ENCODE results near the gene PDGFRB. TPM values are rescaled to one million over a fixed set of nuclear protein-coding genes. Genes with fewer than 3 reads are reported as not detected.

The PDGFRB gene
- total and polyA plus RNA-seq, 9 of the 15 experiments (the other 6 are each of a cell fraction or from before 2014, with no cell fraction given): 0.01 to 1.5 (median 0.09) TPM; not detected in 3

GRCh38 chr5:150069672-150070627, 85.7 kb downstream of the PDGFRB start (continued):
- TF ChIP-seq REST (IDR thresholded peaks at IDR 0.05; ENCODE audit: borderline replicate concordance) (peak; percentile 28; the same call in 1 of the 2 replicates), REST (CRISPR knock-in tag; IDR thresholded peaks at IDR 0.05; ENCODE audit: low read depth) (no peak), USF2 (CRISPR knock-in tag; IDR thresholded peaks at IDR 0.05) (no peak), CREM (IDR thresholded peaks at IDR 0.05; ENCODE audit: low read depth) (0 out of 2 replicates have a peak, but pooled peaks have one; percentile 11), IRF2 (CRISPR knock-in tag; IDR thresholded peaks at IDR 0.05) (no peak), ZNF431 (CRISPR knock-in tag; IDR thresholded peaks at IDR 0.05) (no peak), ETV5 (CRISPR knock-in tag; IDR thresholded peaks at IDR 0.05; ENCODE audit: low read depth) (no peak), TAF9B (IDR thresholded peaks at IDR 0.05; ENCODE audit: partially characterized antibody) (no peak), TCF7 (IDR thresholded peaks at IDR 0.05; ENCODE audit: borderline replicate concordance) (no peak), ESRRA (IDR thresholded peaks at IDR 0.05; ENCODE audit: borderline replicate concordance, low read depth) (no peak), CTCF (IDR thresholded peaks at IDR 0.05 in 2 of 3, conservative IDR thresholded peaks at IDR 0.05 in 1 of 3; ENCODE audit: insufficient read depth in 2 of 3, low read depth in 1 of 3, low read length in 3 of 3) (peak; percentile 34 to 53 (median 42); a peak in 4 of 6 replicates), SLC30A9 (CRISPR knock-in tag; IDR thresholded peaks at IDR 0.05) (no peak), THRAP3 (IDR thresholded peaks at IDR 0.05; ENCODE audit: borderline replicate concordance) (no peak), NEUROD1 (IDR thresholded peaks at IDR 0.05; ENCODE audit: borderline replicate concordance, low read depth, low read length, partially characterized antibody) (no peak), SIRT6 (IDR thresholded peaks at IDR 0.05; ENCODE audit: low read depth, low read length) (no peak), ZFX (CRISPR knock-in tag; IDR thresholded peaks at IDR 0.05) (no peak), ZBTB1 (CRISPR knock-in tag; IDR thresholded peaks at IDR 0.05; ENCODE audit: borderline replicate concordance, low read depth) (no peak)
